ENCODE results near the gene NINJ1. TPM values are rescaled to one million over a fixed set of nuclear protein-coding genes. Genes with fewer than 3 reads are reported as not detected.

The NINJ1 gene
- total and polyA plus RNA-seq, 2 of the 13 experiments (the other 11 are each of a cell fraction or from before 2014, with no cell fraction given): 81.2 to 92.1 TPM

- TF ChIP-seq MTERF4 (CRISPR knock-in tag; IDR thresholded peaks at IDR 0.05) (no peak), MEIS1 (CRISPR knock-in tag; IDR thresholded peaks at IDR 0.05; ENCODE audit: borderline replicate concordance) (no peak)
Measured at GRCh38 chr9:93092251-93092991, 41.6 kb downstream of the NINJ1 start (continued).

- no peaks in the 10 kb centered on the region for H3K36me3 ChIP-seq (replicated peaks in 1 of 2; ENCODE audit: control insufficient read depth in 1 of 2, insufficient read depth in 2 of 2, low read length in 2 of 2)
- in situ Hi-C loops (cut with HindIII; ENCODE audit: extremely low pct_ligation_motif_present, low pct_unique_long_range_greater_than_20kb) (no loop called here), intact Hi-C loops (cut with micrococcal nuclease; ENCODE audit: unreplicated experiment) (loop anchor here (1.0 kb wide), 1 partner anchor 30 kb away; no protein-coding TSS in a partner anchor)
- DNase-seq (ENCODE audit: low spot score) (peak; percentile 50), ATAC-seq (no peak), FAIRE-seq (no peak)
- peaks cover 1 to 5% of the 10 kb centered on the region in 2 experiments; a peak in 2 of 5 replicates for H3K27me3 ChIP-seq (ENCODE audit: control insufficient read depth in 1 of 2, insufficient read depth in 2 of 2, low read length in 2 of 2)
- H3K9me3 ChIP-seq (ENCODE audit: low read length): no peaks in the 10 kb centered on the region
- BruUV-seq (replicated peaks): no TSS peak
- H3K4me2 ChIP-seq (ENCODE audit: low read depth, low read length): no peak overlapping the region
- H4K20me1 ChIP-seq (ENCODE audit: insufficient read depth, low read length): no peaks in the 10 kb centered on the region
- no peak overlapping the region for H2AFZ ChIP-seq (ENCODE audit: low read length)
- no peak overlapping the region for H3K27ac ChIP-seq (ENCODE audit: extremely low read length, insufficient read depth, low read length)
- H3K79me2 ChIP-seq (ENCODE audit: insufficient read depth, low read length): peaks cover 1% of the 10 kb centered on the region
- ChIA-PET CTCF (ENCODE audit: low intra/inter-chr PET ratio, low total read pairs) (no interaction called here), POLR2A (no interaction called here)
- H3K9ac ChIP-seq (ENCODE audit: insufficient read depth, low read depth, low read length): no peak overlapping the region
- H3K4me1 ChIP-seq (ENCODE audit: insufficient read depth, low read length): peaks cover 60% of the 10 kb centered on the region
- H3K4me3 ChIP-seq (replicated peaks in 1 of 3; ENCODE audit: insufficient read depth in 1 of 3, low read depth in 2 of 3, low read length in 3 of 3): no peak overlapping the region
- TF ChIP-seq TEAD3 (CRISPR knock-in tag; optimal IDR thresholded peaks at IDR 0.05; ENCODE audit: borderline replicate concordance) (peak; percentile 81), FOSL2 (CRISPR knock-in tag; IDR thresholded peaks at IDR 0.05) (peak; percentile 85), POLR2G (IDR thresholded peaks at IDR 0.05; ENCODE audit: low read depth, low read length) (no peak), RARA (CRISPR knock-in tag; IDR thresholded peaks at IDR 0.05) (peak; percentile 53), HMG20A (CRISPR knock-in tag; IDR thresholded peaks at IDR 0.05; ENCODE audit: borderline replicate concordance) (no peak), NR2F6 (IDR thresholded peaks at IDR 0.05) (peak; percentile 32; the same call in 1 of the 2 replicates), NR2F6 (CRISPR knock-in tag; IDR thresholded peaks at IDR 0.05) (peak; percentile 46; the same call in 1 of the 2 replicates), NR2F1 (CRISPR knock-in tag; IDR thresholded peaks at IDR 0.05) (peak in 1 of 2 experiments; percentile 45; a peak in 2 of 4 replicates)
- WGBS (ENCODE audit: low lambda C conversion rate): 15% methylated on average over 2 of the region's 3 CpGs
Measured at GRCh38 chr9:93091453-93092081, 42.5 kb downstream of the NINJ1 start.
